ENCODE data around the gene UFSP1.
"Not testable (repeated sequence)": the region's sequence is repeated elsewhere in the genome, so short reads cannot be mapped to it uniquely, and the experiment has no call there.

Gene UFSP1

DNA sequence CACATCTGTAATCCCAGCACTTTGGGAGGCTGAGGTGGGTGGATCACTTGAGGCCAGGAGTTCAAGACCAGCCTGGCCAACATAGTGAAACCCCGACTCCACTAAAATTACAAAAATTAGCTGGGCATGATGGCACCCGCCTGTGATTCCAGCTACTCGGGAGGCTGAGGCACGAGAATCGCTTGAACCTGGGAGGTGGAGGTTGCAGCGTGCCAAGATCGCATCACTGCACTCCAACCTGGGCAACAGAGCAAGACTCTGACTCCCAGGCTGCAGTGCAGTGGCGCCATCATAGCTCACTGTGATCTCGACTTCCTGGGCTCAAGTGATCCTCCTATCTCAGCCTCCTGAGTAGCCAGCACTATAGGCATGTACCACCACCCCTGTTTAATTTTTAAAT, 34.6 kb downstream of the UFSP1 start:
- not testable (repeated sequence) for DNase-seq

DNA sequence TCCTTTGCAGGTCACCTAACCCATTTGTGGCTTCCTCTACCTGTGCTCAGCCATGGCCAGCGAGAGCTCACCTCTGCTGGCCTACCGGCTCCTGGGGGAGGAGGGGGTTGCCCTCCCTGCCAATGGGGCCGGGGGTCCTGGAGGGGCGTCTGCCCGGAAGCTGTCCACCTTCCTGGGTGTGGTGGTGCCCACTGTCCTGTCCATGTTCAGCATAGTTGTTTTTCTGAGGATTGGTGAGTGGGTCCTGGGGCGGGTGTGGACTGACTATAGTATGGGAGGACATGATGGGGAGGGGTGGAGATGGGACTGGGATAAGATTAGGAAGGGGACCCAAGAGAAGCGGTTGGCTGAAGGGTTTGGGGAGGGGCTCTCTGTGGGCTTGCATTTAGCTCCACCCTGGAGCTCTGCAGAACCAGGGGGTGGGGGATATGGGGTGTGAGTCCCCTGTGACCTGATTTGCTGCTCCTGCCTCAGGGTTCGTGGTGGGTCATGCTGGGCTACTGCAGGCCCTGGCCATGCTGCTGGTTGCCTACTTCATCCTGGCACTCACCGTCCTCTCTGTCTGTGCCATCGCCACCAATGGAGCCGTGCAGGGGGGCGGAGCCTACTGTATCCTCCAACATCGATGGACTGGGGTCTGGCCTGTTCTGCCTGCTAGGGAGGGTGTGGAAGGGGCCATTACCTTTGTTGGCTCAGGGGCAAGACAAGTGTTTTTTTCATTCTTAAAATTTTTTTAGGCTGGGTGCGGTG, 35.2 kb downstream of the UFSP1 start:
- no peak for DNase-seq

DNA sequence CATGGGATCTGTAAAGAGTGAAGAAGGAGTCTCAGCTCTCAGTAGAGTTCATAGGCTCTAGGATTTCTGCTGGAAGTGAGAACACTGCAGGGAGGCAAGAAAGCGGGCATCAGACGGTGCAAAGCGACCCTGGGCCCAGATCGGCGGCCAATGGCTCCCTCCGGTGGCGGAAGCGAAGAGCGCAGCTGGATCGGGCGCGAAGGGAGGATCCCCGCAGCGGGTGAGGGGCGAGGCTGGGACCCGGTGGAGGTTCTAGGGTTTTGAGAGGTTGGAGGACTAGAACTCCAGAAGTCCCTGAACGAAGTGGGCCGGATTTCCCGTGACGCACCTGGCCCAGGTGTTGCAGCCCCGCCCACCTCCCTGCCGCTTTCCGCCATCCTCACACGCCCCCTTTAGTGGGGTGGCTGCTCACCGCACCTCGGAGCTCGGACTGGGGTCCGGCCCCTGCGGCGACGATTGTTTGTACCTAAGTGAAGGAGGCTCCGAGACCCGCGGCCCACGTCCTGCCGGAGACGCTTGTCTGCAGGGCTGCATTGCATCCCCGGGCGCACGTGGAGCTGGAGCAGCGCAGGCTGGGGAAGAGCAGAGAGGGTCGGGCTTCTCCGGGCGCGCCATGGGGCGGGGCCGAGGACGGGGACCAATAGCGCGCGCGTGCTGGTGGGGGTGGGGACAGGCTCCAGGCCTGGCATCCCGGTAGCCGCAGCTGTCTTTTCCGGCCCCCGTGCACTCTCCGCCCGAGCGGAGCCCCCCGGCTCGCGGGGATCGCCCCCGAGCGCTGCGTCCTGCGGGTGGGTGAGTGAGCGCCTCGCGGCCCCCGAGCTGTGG, 37.3 kb downstream of the UFSP1 start, which contains the start of gene SLC12A9:
Gene SLC12A9 (plus strand): TSS at position 666 of the 825 bp plus-strand sequence. CDS start 1,485 bp downstream, outside the sequence.
- peak; percentile 56 for DNase-seq

DNA sequence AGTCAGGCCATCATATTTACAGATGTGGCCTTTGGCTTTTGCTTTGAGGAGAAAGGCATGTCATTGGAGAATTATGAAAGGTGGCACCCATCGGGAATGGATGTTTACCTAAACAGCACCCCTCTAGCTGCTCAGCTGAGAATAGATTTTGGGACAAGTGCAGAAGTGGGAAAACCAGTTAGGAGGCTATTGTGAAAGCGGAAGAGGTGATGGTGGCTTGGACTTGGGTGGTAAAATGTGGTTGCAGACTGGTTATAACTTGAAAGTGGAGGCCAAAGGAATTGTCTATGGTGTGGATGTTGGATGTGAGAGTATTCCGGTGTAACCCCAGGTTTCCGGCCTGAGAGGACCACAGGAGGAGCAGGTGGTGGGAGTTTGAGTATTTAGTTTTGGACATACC, 42.2 kb downstream of the UFSP1 start:
- no peak for DNase-seq

DNA sequence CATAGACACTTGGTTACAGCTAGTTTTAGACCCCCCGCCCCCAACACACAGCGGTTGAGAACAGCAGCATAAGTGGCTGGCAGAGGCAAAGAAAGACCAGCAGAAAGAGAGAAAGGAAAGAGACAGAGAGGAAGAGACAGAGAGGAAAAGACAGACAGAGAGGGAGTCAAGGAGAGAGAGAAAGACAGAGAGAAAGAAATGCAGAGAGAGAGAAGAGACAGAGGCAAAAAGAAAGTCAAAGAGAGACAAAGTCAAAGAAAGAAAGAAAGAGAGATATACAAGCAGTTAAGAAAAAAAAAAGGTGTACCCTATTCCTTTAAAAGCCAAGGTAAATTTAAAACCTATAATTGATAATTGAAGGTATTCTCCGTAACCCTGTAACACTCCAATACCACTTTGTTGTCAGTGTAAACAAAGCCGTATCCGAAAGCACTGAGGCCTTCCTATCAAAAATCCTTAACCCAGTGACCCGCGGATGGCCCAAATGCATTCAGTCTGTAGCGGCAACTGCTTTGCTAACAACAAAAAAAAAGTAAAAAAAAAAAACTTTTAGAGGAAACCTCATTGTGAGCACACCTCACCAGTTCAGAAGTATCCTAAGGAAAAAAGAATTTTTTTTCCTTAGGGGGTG, 48.9 kb downstream of the UFSP1 start:
- no peak for DNase-seq

DNA sequence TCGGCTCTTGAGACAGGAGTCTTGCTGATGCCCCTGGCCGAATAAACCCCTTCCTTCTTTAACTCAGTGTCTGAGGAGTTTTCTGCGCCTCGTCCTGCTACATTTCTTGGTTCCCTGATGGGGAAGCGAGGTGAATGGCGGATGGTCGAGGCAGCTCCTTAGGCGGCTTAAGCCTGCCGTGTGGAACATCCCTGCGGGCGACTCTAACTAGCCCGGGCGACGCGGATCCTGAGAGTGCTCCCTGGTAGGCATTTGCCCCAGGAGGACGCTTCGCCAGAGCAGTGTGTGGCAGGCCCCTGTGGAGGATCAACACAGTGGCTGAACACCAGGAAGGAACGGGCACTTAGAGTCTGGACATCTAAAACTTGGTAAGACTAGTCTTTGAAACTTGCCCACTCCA, 50.2 kb downstream of the UFSP1 start:
- no peak for DNase-seq
